ENCODE measurements around the gene MTA3. TPM values are rescaled to one million over a fixed set of nuclear protein-coding genes. Genes with fewer than 3 reads are reported as not detected.

Gene MTA3
- total and polyA plus RNA-seq, 2 donors (not counting 3 experiments of a cell fraction or from before 2014, with no cell fraction given): 36.3 to 53.3 TPM

DNA sequence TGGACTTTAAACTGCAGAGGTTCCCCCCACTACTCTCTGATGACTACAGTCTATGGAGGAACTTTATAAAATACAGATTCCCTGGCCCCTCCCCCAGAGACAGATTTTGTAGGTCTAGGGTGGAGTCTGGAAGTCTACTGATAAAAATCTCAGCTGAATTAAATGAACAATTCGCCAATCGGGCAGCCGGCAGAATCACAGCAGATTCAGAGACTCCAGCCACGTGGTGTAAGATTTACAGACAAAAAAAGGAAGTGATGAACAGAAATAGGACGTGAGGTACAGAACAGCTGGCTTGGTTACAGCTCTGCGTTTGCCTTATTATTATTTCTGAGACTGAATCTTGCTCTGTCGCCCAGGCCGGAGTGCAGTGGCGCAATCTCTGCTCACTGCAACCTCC lies 21.4 kb upstream of the MTA3 start:
- TF ChIP-seq FOS (IDR thresholded peaks at IDR 0.05; ENCODE audit: borderline replicate concordance, insufficient read depth, low read length): no peak
- TF ChIP-seq GATA2 (IDR thresholded peaks at IDR 0.05; ENCODE audit: insufficient read depth, insufficient read length, low read depth, low read length): no peak
- TF ChIP-seq, protein P1, sequence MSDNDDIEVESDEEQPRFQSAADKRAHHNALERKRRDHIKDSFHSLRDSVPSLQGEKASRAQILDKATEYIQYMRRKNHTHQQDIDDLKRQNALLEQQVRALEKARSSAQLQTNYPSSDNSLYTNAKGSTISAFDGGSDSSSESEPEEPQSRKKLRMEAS (IDR thresholded peaks at IDR 0.05; ENCODE audit: insufficient read depth, insufficient read length): no peak
- TF ChIP-seq EZH2 (IDR thresholded peaks at IDR 0.05; ENCODE audit: borderline replicate concordance, low read depth, low read length, severe bottlenecking): no peak
- Histone ChIP-seq H3K79me2 (ENCODE audit: control insufficient read depth, insufficient read depth, low read length) (no peaks in the 10 kb centered on the region), H3K36me3 (ENCODE audit: control insufficient read depth in 2 of 2, extremely low read depth in 1 of 2, insufficient read depth in 2 of 2, low read length in 2 of 2) (no peaks in the 10 kb centered on the region), H3K27ac (ENCODE audit: insufficient read depth, low read depth, low read length) (no peak overlapping the region), H4K20me1 (replicated peaks; ENCODE audit: control insufficient read depth, extremely low read depth, insufficient read depth, low read length) (no peaks in the 10 kb centered on the region), H3K9me3 (replicated peaks; ENCODE audit: control insufficient read depth, insufficient read depth, low read length) (no peaks in the 10 kb centered on the region), H3K4me2 (ENCODE audit: insufficient read depth, low read length) (no peak overlapping the region), H2AFZ (ENCODE audit: low read depth, low read length) (peak overlapping the region; percentile 72), H3K9ac (replicated peaks; ENCODE audit: extremely low read depth, insufficient read depth, low read length) (no peak overlapping the region), H3K4me1 (ENCODE audit: control insufficient read depth, extremely low read depth, insufficient read depth, low read length) (no peaks in the 10 kb centered on the region), H3K4me3 (replicated peaks in 1 of 3; ENCODE audit: insufficient read depth in 1 of 3, low read depth in 1 of 3, low read length in 3 of 3) (no peak overlapping the region), H3K9me1 (replicated peaks; ENCODE audit: control insufficient read depth, extremely low read depth, insufficient read depth, low read length) (no peaks in the 10 kb centered on the region), H3K27me3 (ENCODE audit: control insufficient read depth in 2 of 2, insufficient read depth in 2 of 2, low read length in 2 of 2) (no peaks in the 10 kb centered on the region)
- peak; percentile 17 for DNase-seq (ENCODE audit: low read depth, low spot score)
- intact Hi-C loops (cut with micrococcal nuclease): no loop called here
- BruUV-seq (replicated peaks): no TSS peak
- ChIA-PET POLR2A (no interaction called here), CTCF (interaction anchor here (0.6 to 1.0 kb wide), 3 partner anchors 37 to 116 kb away, joined by 3 to 5 read pairs (median 3); no protein-coding TSS in a partner anchor)
- FAIRE-seq: no peak
- dilution Hi-C loops (cut with MboI; ENCODE audit: extremely low pct_ligation_motif_present, low sequenced_read_pairs): no loop called here

DNA sequence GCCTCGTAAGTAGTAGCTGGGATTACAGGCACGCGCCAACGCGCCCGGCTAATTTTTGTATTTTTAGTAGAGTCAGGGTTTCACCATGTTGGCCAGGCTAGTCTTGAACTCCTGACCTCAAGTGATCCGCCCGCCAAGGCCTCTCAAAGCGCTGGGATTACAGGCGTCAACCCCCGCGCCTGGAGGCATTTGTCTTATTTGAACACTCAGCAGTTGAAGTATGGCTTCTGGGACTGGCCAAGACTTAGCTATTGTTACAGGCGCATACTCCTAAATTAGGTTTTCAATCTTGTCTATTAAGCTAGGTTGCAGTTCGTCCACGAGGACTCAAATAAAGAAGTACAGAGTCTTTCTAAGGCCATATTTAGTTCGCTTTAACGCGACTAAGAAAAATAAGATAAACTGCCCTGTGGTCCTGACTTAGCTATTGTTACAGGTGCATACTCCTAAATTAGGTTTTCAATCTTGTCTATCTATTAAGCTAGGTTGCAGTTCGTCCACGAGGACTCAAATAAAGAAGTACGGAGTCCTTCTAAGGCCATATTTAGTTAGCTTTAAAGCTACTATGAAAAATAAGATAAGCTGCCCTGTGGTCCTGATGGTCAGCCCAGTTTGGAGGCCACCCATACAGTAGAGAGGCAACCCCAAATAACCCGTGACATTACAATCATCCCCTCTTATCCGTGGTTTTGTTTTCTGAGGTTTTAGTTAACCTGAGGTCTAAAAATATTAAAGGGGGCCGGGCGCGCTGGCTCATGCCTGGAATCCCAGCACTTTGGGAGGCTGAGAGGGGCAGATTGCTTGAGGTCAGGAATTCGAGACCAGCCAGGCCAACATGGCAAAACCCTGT lies 20.8 kb upstream of the MTA3 start:
- no TSS peak for BruUV-seq (replicated peaks)
- no peaks in the 10 kb centered on the region for H3K9me1 ChIP-seq (replicated peaks; ENCODE audit: control insufficient read depth, extremely low read depth, insufficient read depth, low read length)
- no peak overlapping the region for H3K27ac ChIP-seq (ENCODE audit: insufficient read depth, low read depth, low read length)
- CTCF ChIA-PET: interaction anchor here (0.7 to 1.0 kb wide), 2 partner anchors 37 to 115 kb away, joined by 3 read pairs; no protein-coding TSS in a partner anchor
- H3K27me3 ChIP-seq (ENCODE audit: control insufficient read depth in 2 of 2, insufficient read depth in 2 of 2, low read length in 2 of 2): no peaks in the 10 kb centered on the region
- H3K79me2 ChIP-seq (ENCODE audit: control insufficient read depth, insufficient read depth, low read length): no peaks in the 10 kb centered on the region
- no peak overlapping the region for H3K4me2 ChIP-seq (ENCODE audit: insufficient read depth, low read length)
- H3K9me3 ChIP-seq (replicated peaks; ENCODE audit: control insufficient read depth, insufficient read depth, low read length): no peaks in the 10 kb centered on the region
- DNase-seq (ENCODE audit: low read depth, low spot score): no peak
- no peak overlapping the region for H3K4me3 ChIP-seq (replicated peaks in 1 of 3; ENCODE audit: insufficient read depth in 1 of 3, low read depth in 1 of 3, low read length in 3 of 3)
- H2AFZ ChIP-seq (ENCODE audit: low read depth, low read length): no peak overlapping the region
- dilution Hi-C loops (cut with MboI; ENCODE audit: extremely low pct_ligation_motif_present, low sequenced_read_pairs) (no loop called here), intact Hi-C loops (cut with micrococcal nuclease) (no loop called here)
- TF ChIP-seq JUN (IDR thresholded peaks at IDR 0.05; ENCODE audit: borderline replicate concordance, insufficient read depth, insufficient read length, low read depth) (no peak), GATA2 (IDR thresholded peaks at IDR 0.05; ENCODE audit: insufficient read depth, insufficient read length, low read depth, low read length) (no peak), EZH2 (IDR thresholded peaks at IDR 0.05; ENCODE audit: borderline replicate concordance, low read depth, low read length, severe bottlenecking) (no peak)
- TF ChIP-seq, protein P1 (IDR thresholded peaks at IDR 0.05; ENCODE audit: insufficient read depth, insufficient read length): no peak
- TF ChIP-seq, protein P2, sequence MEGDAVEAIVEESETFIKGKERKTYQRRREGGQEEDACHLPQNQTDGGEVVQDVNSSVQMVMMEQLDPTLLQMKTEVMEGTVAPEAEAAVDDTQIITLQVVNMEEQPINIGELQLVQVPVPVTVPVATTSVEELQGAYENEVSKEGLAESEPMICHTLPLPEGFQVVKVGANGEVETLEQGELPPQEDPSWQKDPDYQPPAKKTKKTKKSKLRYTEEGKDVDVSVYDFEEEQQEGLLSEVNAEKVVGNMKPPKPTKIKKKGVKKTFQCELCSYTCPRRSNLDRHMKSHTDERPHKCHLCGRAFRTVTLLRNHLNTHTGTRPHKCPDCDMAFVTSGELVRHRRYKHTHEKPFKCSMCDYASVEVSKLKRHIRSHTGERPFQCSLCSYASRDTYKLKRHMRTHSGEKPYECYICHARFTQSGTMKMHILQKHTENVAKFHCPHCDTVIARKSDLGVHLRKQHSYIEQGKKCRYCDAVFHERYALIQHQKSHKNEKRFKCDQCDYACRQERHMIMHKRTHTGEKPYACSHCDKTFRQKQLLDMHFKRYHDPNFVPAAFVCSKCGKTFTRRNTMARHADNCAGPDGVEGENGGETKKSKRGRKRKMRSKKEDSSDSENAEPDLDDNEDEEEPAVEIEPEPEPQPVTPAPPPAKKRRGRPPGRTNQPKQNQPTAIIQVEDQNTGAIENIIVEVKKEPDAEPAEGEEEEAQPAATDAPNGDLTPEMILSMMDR (IDR thresholded peaks at IDR 0.05; ENCODE audit: extremely low read depth in 1 of 2, insufficient read depth in 1 of 2, low read depth in 1 of 2, low read length in 2 of 2): no peak
- H3K36me3 ChIP-seq (ENCODE audit: control insufficient read depth in 2 of 2, extremely low read depth in 1 of 2, insufficient read depth in 2 of 2, low read length in 2 of 2): no peaks in the 10 kb centered on the region
- no peaks in the 10 kb centered on the region for H3K4me1 ChIP-seq (ENCODE audit: control insufficient read depth, extremely low read depth, insufficient read depth, low read length)
- POLR2A ChIA-PET: interaction anchor here (1.3 kb wide), 1 partner anchor 10 kb away, joined by 3 read pairs; no protein-coding TSS in a partner anchor
- H3K9ac ChIP-seq (replicated peaks; ENCODE audit: extremely low read depth, insufficient read depth, low read length): no peak overlapping the region
- H4K20me1 ChIP-seq (replicated peaks; ENCODE audit: control insufficient read depth, extremely low read depth, insufficient read depth, low read length): no peaks in the 10 kb centered on the region
- no peak for FAIRE-seq

Measured in endothelial cell of umbilical vein (primary cell).